Activated T-helper 1 cell treated with anti-CD3 and anti-CD28 coated beads, Interleukin-12 subunit alpha, Interleukin-12 subunit beta, Interleukin-2, Interleukin-4 antibody, amounts not matched to agents 30 ng/mL and 10 ng/mL and 1 ng/mL, durations not matched to agents 14 hours and 24 hours and 36 hours (primary cell): ENCODE measurements around the gene CHCHD6. TPM values are rescaled to one million over a fixed set of nuclear protein-coding genes. Genes with fewer than 3 reads are reported as not detected.
A peak's percentile ranks its signal among the peaks of the same experiment; 100 is the strongest.

ENCODE experiments used
- DNase-seq: peaks from one replicate; pipeline ENCODE4 v3.0.0; 2021; ENCODE audit warnings: low spot score
- H3K27ac Mint-ChIP-seq: one replicate; pipeline ENCODE4 v1.8.0; 2021; ENCODE audit warnings: mild to moderate bottlenecking, mixed read lengths
- H3K27me3 Mint-ChIP-seq: one replicate; pipeline ENCODE4 v1.8.0; 2022; ENCODE audit warnings: mild to moderate bottlenecking, moderate library complexity, mixed read lengths; ENCODE audit not compliant: insufficient read depth
- H3K36me3 Mint-ChIP-seq: one replicate; pipeline ENCODE4 v1.8.0; 2021; ENCODE audit warnings: low read depth, mixed read lengths
- H3K4me1 Mint-ChIP-seq: one replicate; pipeline ENCODE4 v1.8.0; 2021; ENCODE audit warnings: low read depth, mixed read lengths
- H3K4me3 Mint-ChIP-seq: one replicate; pipeline ENCODE4 v1.8.0; 2021; ENCODE audit warnings: mild to moderate bottlenecking, moderate library complexity, mixed read lengths
- H3K9me3 Mint-ChIP-seq: one replicate; pipeline ENCODE4 v1.8.0; 2021; ENCODE audit warnings: mixed read lengths
- intact Hi-C: fragments of 100-400 bp; cut with micrococcal nuclease; formaldehyde crosslinking; loops from one replicate; pipeline ENCODE4 v1.15.1; 2024
- total RNA-seq: library from RNA; stranded (reverse); gene quantifications from 2 replicates; pipeline ENCODE4 v1.2.3, GENCODE V29; 2022

Gene CHCHD6
- total RNA-seq, 1 donor from 2014 or later = 17.5 TPM

DNA sequence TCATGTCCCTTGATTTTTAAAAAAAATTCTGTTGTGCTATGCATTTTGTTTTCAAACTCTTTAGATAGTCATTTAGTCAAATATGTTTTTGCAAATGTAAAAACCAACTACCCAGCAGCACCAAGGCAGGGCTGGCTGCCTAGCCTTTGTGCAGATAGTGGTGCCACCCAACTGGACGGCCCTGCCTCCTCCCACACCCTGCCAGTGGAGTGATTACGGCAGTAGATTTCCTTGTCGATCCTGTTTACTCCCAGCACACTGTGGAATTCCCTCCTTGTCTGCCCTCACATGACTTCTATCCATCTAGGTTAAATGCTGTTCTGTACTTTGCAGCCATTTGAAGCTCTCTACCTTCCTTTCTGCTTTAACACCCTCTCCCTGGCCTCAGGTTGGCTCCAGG is 199.5 kb downstream of the CHCHD6 start:
- peaks cover 2% of the 10 kb centered on the region for H3K27me3 Mint-ChIP-seq
- H3K4me3 Mint-ChIP-seq = no peak overlapping the region
- no peak overlapping the region for H3K27ac Mint-ChIP-seq
- intact Hi-C loops = no loop called here
- DNase-seq = no peak
- H3K36me3 Mint-ChIP-seq = no peaks in the 10 kb centered on the region
- peaks cover 6% of the 10 kb centered on the region for H3K4me1 Mint-ChIP-seq
- H3K9me3 Mint-ChIP-seq = no peaks in the 10 kb centered on the region

DNA sequence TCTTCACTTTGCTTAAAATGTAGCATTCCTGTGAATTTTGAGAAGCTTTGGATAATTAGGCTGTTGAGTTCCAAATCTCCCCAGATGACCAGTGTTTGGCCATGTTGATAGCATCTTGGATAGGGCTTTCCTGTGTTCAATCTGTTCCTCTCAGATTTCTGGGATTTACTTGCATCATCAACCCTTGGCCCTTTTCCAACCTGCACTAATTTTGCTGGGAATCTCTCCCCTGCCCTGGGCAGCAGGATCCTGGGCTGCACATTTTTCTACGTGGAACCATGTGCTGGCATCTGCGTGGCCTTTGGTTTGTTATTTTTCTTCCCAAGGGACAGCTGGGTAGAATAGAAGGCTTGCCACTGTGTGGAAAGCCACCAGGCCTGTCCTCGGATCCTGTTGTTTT is 203.5 kb downstream of the CHCHD6 start:
- H3K4me1 Mint-ChIP-seq = peaks cover 38% of the 10 kb centered on the region
- H3K9me3 Mint-ChIP-seq = no peaks in the 10 kb centered on the region
- no peak overlapping the region for H3K27ac Mint-ChIP-seq
- intact Hi-C loops = no loop called here
- H3K36me3 Mint-ChIP-seq = peaks cover 8% of the 10 kb centered on the region
- no peak overlapping the region for H3K4me3 Mint-ChIP-seq
- DNase-seq = no peak
- H3K27me3 Mint-ChIP-seq = no peaks in the 10 kb centered on the region

DNA sequence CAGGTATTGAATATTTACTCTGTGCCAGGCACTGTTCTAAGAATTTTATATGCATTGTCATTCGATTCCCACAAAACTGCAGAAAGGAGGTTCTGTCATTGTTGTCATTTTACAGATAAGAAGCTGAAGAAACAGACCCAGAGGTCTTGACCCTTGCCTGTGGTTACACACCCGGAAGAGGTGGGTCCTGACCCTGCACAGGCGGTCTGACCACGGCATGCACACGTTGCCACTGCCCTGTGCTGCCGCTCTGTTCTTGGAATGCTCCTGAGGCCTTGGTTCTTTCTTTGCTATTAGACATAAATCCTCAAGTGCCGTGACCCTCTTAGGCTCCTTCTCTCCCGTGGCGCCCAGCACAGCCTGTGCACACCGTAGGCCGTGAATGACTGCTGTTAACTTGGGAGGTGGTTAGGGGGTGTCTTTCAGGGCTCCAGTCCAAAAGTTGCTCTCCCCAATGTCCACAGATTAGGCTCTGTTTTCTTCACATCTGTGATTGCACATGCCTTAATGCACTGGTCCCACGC is 204.8 kb downstream of the CHCHD6 start:
- Mint-ChIP-seq H3K27me3 (no peaks in the 10 kb centered on the region), H3K9me3 (no peaks in the 10 kb centered on the region), H3K4me3 (no peak overlapping the region)

DNA sequence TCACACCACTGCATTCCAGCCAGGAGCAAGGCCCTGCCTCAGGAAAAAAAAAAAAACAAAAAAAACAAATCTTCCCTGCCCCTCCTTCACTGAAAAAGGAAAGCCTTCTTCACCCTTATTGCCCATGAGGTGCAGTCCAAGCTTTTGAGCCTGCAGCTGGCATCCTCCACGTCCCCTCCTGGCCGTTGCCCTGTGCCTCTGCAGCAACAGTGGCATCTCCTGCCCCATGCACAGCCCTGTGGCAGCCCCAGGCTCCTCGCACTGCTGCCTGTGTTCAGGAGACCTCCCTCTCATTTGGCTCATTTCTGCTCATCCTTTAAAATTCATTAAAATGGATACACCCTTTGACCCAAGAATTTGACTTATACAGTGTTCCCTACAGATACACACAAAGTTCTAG is 206.2 kb downstream of the CHCHD6 start:
- intact Hi-C loops = loop anchor here (2.0 to 10.0 kb wide), 4 partner anchors 319 to 825 kb away; partner anchors contain the start of genes MCM2 and SLC41A3
- peaks cover 57% of the 10 kb centered on the region for H3K4me1 Mint-ChIP-seq

More for the DNA sequence above, 204.8 kb downstream of the CHCHD6 start:
- Mint-ChIP-seq H3K36me3 (peaks cover 8% of the 10 kb centered on the region), H3K4me1 (peaks cover 47% of the 10 kb centered on the region), H3K27ac (no peak overlapping the region)
- DNase-seq = no peak
- intact Hi-C loops = no loop called here

DNA sequence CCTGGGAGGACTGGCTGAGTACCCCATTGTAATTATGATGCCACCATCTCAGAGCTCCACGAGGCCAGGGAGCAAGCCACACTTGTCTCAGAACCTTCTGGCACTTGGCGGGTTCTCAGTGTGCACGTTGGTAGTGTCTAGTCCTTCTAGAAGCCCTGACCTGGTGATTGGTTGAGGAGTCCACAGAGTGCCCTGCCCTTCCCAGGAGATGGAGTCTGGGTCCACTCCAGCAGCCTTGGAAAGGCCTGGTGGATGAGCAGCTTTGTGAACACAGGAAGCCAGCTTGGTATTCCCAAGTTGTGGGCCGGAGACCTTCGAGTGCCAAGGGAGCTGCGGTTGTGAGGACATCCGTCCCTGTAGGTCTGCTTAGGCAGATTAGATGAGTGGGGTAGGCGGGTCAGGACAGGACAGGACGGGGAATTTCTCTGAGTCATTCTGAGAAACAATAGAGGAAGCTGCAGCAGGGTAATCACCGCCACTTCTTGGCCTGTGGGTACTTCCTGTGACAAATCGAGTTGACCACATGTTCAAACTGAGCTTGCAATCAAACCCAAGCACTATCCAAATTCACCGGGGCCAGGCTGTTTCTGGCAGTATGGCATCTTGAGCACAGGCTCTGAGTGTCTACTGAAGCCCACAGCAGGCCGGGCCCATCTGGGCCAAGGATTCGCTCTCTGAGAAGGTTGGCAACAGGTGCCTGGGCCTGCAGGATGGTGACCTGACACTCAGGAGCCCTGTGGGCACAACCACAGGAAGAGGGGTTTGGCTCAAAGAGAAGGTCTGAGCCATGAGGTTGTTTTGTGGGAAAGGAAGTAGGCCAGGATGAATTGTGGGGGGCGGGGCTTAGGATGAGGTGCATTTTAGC is 207.4 kb downstream of the CHCHD6 start:
- no peaks in the 10 kb centered on the region for H3K9me3 Mint-ChIP-seq
- peak overlapping the region; percentile 67 for H3K4me3 Mint-ChIP-seq
- intact Hi-C loops = loop anchor here (1.0 to 10.0 kb wide), 6 partner anchors 71 to 827 kb away; partner anchors contain the start of genes CHCHD6, MCM2 and SLC41A3
- DNase-seq = peak; percentile 81
- H3K27me3 Mint-ChIP-seq = no peaks in the 10 kb centered on the region
- peaks cover 11% of the 10 kb centered on the region for H3K36me3 Mint-ChIP-seq
- H3K27ac Mint-ChIP-seq = peak overlapping the region; percentile 73
- peaks cover 62% of the 10 kb centered on the region for H3K4me1 Mint-ChIP-seq

More for the DNA sequence above, 206.2 kb downstream of the CHCHD6 start:
- no peak for DNase-seq
- no peaks in the 10 kb centered on the region for H3K9me3 Mint-ChIP-seq
- H3K4me3 Mint-ChIP-seq = no peak overlapping the region
- H3K27ac Mint-ChIP-seq = no peak overlapping the region
- peaks cover 8% of the 10 kb centered on the region for H3K36me3 Mint-ChIP-seq
- no peaks in the 10 kb centered on the region for H3K27me3 Mint-ChIP-seq

DNA sequence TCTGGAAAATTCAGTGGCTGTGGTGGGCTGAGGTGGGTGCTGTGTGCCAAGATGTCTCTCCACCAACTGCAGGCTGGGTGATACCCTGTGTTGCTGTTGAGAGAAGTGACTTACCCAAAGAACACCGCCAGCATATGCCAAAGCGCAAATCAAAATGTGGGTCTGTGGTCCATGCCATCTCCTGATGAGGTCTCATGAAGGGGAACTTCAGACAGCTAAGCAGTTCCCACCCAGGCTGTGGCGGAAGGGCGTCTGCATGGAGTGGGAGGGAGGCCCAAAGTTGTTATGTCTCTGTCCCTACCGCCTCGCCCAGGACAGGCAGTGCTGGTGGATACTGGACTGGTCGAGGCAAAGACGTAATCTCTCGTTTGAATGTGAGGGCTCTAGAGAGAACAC is 208.0 kb downstream of the CHCHD6 start:
- H3K27ac Mint-ChIP-seq = peak overlapping the region; percentile 73
- H3K36me3 Mint-ChIP-seq = peaks cover 11% of the 10 kb centered on the region
- H3K27me3 Mint-ChIP-seq = no peaks in the 10 kb centered on the region
- intact Hi-C loops = loop anchor here (5.0 to 10.0 kb wide), 2 partner anchors 685 to 827 kb away; partner anchors contain the start of genes MCM2 and SLC41A3
- no peaks in the 10 kb centered on the region for H3K9me3 Mint-ChIP-seq
- H3K4me1 Mint-ChIP-seq = peaks cover 68% of the 10 kb centered on the region
- peak overlapping the region; percentile 67 for H3K4me3 Mint-ChIP-seq
- no peak for DNase-seq

DNA sequence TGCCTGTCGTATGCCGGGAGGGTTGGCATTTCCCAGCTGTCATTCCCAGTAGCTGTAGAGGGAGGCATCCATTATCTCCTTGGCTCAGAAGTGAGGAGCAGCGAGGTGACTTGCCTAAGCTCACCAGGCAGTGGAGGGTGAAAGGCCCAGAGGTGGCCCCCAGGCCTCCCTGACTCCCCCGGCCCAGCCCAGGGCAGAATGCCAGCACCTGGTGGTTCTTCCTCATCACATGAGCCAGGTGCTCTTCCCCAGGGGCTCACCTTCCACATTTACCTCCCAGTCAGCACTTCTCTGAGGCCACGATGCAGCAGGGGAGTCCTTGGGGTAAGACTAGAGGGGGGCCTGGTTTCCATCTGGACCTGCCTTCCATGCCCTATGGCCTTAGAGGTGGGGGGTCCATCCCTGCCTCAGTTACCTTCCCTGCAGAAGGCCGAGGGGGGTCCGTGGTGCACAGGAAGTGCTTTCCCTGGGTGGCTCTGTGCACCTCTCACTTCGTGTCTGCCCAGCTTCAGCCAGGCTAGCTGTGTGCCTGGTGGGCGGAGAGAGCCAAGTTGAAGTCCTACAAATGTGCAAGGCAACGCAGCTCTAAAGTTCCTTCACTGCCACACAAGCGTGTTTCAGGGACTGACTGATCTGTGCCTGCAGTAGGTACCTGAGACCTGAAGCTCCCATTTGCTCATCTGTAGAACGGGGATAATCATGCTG is 208.6 kb downstream of the CHCHD6 start:
- no peaks in the 10 kb centered on the region for H3K9me3 Mint-ChIP-seq
- intact Hi-C loops = loop anchor here (5.0 to 10.0 kb wide), 2 partner anchors 685 to 828 kb away; partner anchors contain the start of genes MCM2 and SLC41A3
- H3K27ac Mint-ChIP-seq = no peak overlapping the region

DNA sequence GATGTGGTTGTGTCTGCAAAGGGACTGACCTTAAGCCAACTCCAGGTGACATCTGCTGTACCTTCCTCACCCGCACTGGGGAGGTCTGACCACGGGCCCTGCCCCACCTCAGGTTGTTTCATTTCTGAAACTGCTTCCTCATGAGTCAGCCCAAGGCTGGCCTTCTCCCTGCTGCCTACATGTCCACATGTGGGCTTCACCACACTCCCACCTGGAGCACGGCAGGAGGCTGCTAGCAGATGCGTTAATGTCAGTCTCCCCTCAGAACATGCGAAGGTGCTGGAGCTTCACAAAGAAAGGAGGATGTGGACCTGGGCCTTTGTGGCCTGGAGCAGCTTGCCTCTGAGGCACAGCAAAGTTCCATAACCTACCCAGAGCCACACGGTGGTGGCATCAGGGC is 209.5 kb downstream of the CHCHD6 start:
- no peaks in the 10 kb centered on the region for H3K9me3 Mint-ChIP-seq
- peaks cover 13% of the 10 kb centered on the region for H3K36me3 Mint-ChIP-seq
- H3K27ac Mint-ChIP-seq = no peak overlapping the region
- no peak overlapping the region for H3K4me3 Mint-ChIP-seq
- H3K4me1 Mint-ChIP-seq = peaks cover 70% of the 10 kb centered on the region
- H3K27me3 Mint-ChIP-seq = peaks cover 2% of the 10 kb centered on the region
- intact Hi-C loops = loop anchor here (5.0 to 10.0 kb wide), 2 partner anchors 684 to 829 kb away; partner anchors contain the start of genes MCM2 and SLC41A3
- peak; percentile 38 for DNase-seq

More for the DNA sequence above, 208.6 kb downstream of the CHCHD6 start:
- Mint-ChIP-seq H3K4me3 (peak overlapping the region; percentile 67), H3K36me3 (peaks cover 12% of the 10 kb centered on the region), H3K4me1 (peaks cover 72% of the 10 kb centered on the region), H3K27me3 (no peaks in the 10 kb centered on the region)
- DNase-seq = no peak

DNA sequence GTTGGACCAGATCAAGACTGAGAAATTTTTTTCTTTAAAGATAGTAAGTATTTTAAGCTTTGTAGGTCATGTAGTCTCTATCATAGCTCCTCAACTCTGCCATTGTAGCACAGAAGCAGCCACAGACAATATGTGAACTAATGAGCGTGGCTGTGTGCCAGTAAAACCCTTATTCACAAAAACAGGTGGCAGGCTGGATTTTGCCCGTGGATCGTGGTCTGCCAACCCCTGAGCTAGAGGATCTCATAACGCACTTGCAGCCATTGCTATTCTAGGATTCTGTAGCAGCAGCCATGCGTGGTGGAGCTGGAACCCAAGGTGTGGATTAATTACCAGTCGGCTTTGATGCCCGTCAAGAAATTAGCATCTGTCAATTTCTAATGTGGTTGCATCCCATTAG is 210.2 kb downstream of the CHCHD6 start:
- Mint-ChIP-seq H3K9me3 (no peaks in the 10 kb centered on the region), H3K4me3 (no peak overlapping the region), H3K36me3 (peaks cover 12% of the 10 kb centered on the region), H3K27ac (no peak overlapping the region), H3K4me1 (peaks cover 63% of the 10 kb centered on the region), H3K27me3 (peaks cover 2% of the 10 kb centered on the region)
- intact Hi-C loops = loop anchor here (5.0 to 10.0 kb wide), 2 partner anchors 683 to 829 kb away; partner anchors contain the start of genes MCM2 and SLC41A3
- DNase-seq = no peak

DNA sequence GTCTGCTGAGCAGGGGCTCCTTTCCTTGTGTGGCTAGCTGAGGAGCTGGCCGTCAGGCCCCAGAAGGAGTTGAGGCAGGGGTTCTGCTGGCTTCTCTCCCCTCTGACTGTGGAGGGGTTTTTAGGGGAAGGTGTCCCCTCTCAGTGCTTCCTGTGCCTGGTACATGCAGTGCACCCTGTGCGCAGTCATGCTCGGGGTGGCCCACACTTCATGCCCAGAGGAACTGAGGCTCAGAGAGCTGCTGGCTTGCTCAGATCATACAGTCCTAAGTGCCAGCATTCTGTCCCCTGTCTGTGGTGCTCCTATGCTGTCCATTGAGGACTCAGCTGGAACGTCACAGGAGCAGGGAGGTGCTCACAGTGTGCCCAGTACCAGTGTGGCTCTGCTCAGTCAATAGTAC is 211.0 kb downstream of the CHCHD6 start:
- no peak for DNase-seq
- no peak overlapping the region for H3K4me3 Mint-ChIP-seq
- H3K9me3 Mint-ChIP-seq = peaks cover 4% of the 10 kb centered on the region
- no peak overlapping the region for H3K27ac Mint-ChIP-seq
- intact Hi-C loops = loop anchor here (10.0 kb wide), 1 partner anchor 830 kb away; the partner anchor contains the start of gene SLC41A3
- peaks cover 58% of the 10 kb centered on the region for H3K4me1 Mint-ChIP-seq
- peaks cover 4% of the 10 kb centered on the region for H3K27me3 Mint-ChIP-seq
- H3K36me3 Mint-ChIP-seq = peaks cover 10% of the 10 kb centered on the region

DNA sequence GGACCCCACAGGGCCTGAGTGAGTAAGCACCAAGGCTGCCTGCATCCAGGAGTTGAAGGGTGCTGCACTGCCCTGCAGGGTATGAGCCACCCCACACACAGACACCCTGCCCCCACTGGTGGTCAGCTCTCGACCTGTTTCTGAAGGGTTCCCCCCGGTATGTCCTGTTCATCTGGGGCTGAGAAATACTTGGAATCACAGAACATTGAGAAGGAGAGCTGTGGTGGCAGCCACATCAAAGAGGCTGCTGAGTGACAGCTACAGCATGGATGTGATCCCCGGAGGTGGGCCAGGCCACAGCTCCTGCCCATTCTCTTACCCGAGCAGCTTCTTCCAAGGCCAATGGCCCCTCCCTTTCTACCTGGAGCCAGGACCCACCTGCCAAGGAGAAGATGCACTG is 212.5 kb downstream of the CHCHD6 start:
- H3K27ac Mint-ChIP-seq = no peak overlapping the region
- H3K27me3 Mint-ChIP-seq = peaks cover 4% of the 10 kb centered on the region
- DNase-seq = no peak
- peaks cover 44% of the 10 kb centered on the region for H3K4me1 Mint-ChIP-seq
- no peak overlapping the region for H3K4me3 Mint-ChIP-seq
- intact Hi-C loops = loop anchor here (10.0 kb wide), 1 partner anchor 832 kb away; the partner anchor contains the start of gene SLC41A3
- H3K36me3 Mint-ChIP-seq = peaks cover 10% of the 10 kb centered on the region
- peaks cover 6% of the 10 kb centered on the region for H3K9me3 Mint-ChIP-seq

DNA sequence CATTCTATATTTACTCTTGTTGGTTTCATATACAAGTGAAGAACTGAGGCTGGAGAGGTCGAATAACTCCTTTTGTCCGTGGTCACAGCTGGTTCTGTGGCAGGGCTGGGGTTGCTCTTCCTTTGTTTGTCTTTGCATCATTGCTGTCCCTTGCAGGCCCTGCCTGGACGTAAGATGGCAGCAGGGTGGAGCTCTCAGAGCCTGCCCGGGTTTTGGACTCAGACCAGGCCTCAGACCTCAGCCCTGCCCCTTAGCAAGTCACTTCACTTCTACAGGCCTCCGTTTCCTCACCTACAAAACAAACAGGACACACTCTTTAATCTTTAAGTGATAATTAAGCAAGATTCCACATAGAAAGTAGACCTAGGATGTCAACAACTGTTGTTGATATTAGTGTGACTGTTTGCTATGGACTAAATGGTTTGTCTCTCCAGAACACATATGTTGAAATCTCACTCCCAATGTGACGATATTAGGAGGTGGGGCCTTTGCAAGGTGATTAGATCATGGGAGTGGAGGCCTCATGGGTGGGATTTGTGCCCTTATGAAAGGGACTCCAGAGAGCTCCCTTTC is 213.3 kb downstream of the CHCHD6 start:
- no peak for DNase-seq
- intact Hi-C loops = loop anchor here (10.0 kb wide), 1 partner anchor 833 kb away; the partner anchor contains the start of gene SLC41A3
- H3K27me3 Mint-ChIP-seq = peaks cover 4% of the 10 kb centered on the region
- H3K27ac Mint-ChIP-seq = no peak overlapping the region
- no peak overlapping the region for H3K4me3 Mint-ChIP-seq
- H3K4me1 Mint-ChIP-seq = peaks cover 37% of the 10 kb centered on the region
- peaks cover 9% of the 10 kb centered on the region for H3K36me3 Mint-ChIP-seq
- peaks cover 6% of the 10 kb centered on the region for H3K9me3 Mint-ChIP-seq
